ENCODE measurements around the gene PRTFDC1.

The PRTFDC1 gene

DNA sequence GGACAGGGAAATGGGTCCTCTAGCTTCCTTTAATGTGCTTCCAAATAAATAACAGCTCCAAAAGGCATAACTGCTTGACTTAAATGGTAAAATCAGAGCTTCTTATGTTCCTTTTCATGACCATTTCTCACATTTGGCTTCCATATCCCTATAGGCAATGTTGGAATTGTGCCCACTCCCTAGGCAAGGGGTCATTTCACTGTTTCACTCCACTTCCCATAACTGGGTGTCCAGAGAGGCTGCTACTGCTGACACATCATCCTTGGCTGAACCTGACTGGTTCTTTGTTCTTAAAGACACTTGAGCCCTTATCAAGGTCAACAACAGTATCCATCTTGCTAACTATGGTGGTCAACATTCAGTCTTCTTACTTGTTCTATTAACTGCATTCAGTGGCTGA, 37.1 kb downstream of the PRTFDC1 start:
- H3K4me3 Mint-ChIP-seq, result no peak overlapping the region

DNA sequence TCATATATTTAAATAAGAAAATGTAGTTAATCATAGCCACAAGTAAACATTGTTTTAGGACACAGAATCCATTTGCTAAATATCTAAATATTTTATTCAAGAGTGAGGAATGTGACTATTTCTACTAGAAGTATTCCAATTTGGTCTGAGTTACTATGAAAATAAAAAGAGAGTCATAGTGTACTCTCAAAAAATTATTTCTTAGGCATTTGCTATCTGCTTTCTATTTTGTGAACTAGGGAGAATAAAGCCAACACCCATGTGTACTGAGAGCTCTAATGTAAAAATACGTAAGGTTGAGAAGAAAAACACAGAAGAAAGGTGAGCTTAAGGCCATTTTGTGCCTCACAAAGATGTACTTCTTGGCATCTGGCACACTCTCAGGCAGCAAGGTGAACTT, 38.3 kb downstream of the PRTFDC1 start:
- H3K27me3 Mint-ChIP-seq, result no peaks in the 10 kb centered on the region

More for the DNA sequence above, 37.1 kb downstream of the PRTFDC1 start:
- DNase-seq (ENCODE audit: low spot score in 2 of 2) (no peak), ATAC-seq (ENCODE audit: low read depth) (no peak)
- H3K9me3 Mint-ChIP-seq, result no peaks in the 10 kb centered on the region
- H3K4me1 Mint-ChIP-seq, result peaks cover 14% of the 10 kb centered on the region
- no peaks in the 10 kb centered on the region for H3K36me3 Mint-ChIP-seq
- no peaks in the 10 kb centered on the region for H3K27me3 Mint-ChIP-seq
- H3K27ac Mint-ChIP-seq, result no peak overlapping the region

DNA sequence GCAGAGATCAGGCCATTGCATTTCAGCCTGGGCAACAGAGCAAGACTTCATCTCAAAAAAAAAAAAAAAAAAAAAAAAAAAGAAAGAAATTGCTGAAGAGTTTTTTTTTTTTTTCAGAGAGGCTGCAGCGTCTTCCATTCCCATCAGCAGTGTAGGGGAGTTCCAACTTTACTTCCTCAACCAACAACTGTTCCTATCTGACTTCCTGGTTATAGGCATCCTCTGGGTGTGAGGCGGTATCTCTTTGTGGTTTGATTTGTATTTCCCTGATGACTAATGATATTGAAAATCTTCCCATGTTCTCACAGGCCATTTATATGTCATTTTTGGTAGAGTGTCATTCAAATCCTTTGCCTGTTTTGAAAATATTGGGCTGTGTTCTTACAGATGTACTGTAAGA, 40.2 kb downstream of the PRTFDC1 start:
- Mint-ChIP-seq H3K27ac (peak overlapping the region; percentile 15), H3K4me1 (peaks cover 14% of the 10 kb centered on the region), H3K27me3 (no peaks in the 10 kb centered on the region), H3K36me3 (no peaks in the 10 kb centered on the region), H3K4me3 (peak overlapping the region; percentile 28), H3K9me3 (no peaks in the 10 kb centered on the region)
- peak; percentile 69 for ATAC-seq (ENCODE audit: low read depth)
- DNase-seq (ENCODE audit: low spot score in 2 of 2), result no peak

More for the DNA sequence above, 38.3 kb downstream of the PRTFDC1 start:
- no peaks in the 10 kb centered on the region for H3K36me3 Mint-ChIP-seq
- peaks cover 14% of the 10 kb centered on the region for H3K4me1 Mint-ChIP-seq
- no peak overlapping the region for H3K27ac Mint-ChIP-seq
- ATAC-seq (ENCODE audit: low read depth) (no peak), DNase-seq (ENCODE audit: low spot score in 2 of 2) (no peak)
- H3K9me3 Mint-ChIP-seq, result no peaks in the 10 kb centered on the region
- no peak overlapping the region for H3K4me3 Mint-ChIP-seq

- H3K4me1 Mint-ChIP-seq, result peaks cover 15% of the 10 kb centered on the region
- no peaks in the 10 kb centered on the region for H3K27me3 Mint-ChIP-seq
- DNase-seq (ENCODE audit: low spot score in 2 of 2) (no peak), ATAC-seq (ENCODE audit: low read depth) (no peak)
- no peaks in the 10 kb centered on the region for H3K36me3 Mint-ChIP-seq
- H3K9me3 Mint-ChIP-seq, result no peaks in the 10 kb centered on the region
- peak overlapping the region; percentile 42 for H3K27ac Mint-ChIP-seq
- H3K4me3 Mint-ChIP-seq, result no peak overlapping the region
These were observed 41.4 kb downstream of the PRTFDC1 start for GRCh38 chr10:24911029-24911428.

DNA sequence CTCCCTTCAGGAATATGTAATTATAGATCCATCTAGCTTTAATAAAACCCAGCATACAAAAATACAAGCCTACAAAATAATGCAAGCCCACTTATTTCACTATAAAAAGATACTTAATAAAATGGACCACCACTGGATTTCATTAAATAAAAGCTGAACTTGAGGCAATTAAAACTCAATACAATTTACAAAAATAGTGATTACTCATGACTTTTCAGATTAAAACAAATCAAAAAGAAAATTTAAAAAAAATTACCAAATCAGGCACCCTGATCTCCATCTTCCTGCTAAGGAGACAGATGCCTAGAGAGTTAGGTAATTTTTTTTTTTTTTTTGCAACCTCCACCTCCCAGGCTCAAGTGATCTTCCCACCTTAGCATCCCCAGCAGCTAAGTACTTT, 41.8 kb downstream of the PRTFDC1 start:
- no peak overlapping the region for H3K27ac Mint-ChIP-seq
- no peak overlapping the region for H3K4me3 Mint-ChIP-seq

GRCh38 chr10:24908793-24909423, 43.5 kb downstream of the PRTFDC1 start:
- Mint-ChIP-seq H3K27me3 (no peaks in the 10 kb centered on the region), H3K9me3 (no peaks in the 10 kb centered on the region), H3K4me1 (peaks cover 21% of the 10 kb centered on the region), H3K36me3 (peaks cover 2% of the 10 kb centered on the region), H3K27ac (no peak overlapping the region), H3K4me3 (no peak overlapping the region)
- DNase-seq (ENCODE audit: low spot score in 2 of 2), result no peak
- ATAC-seq (ENCODE audit: low read depth), result no peak

More for the DNA sequence above, 41.8 kb downstream of the PRTFDC1 start:
- Mint-ChIP-seq H3K36me3 (peaks cover under 1% of the 10 kb centered on the region), H3K27me3 (no peaks in the 10 kb centered on the region), H3K4me1 (peaks cover 18% of the 10 kb centered on the region), H3K9me3 (no peaks in the 10 kb centered on the region)
- ATAC-seq (ENCODE audit: low read depth) (no peak), DNase-seq (ENCODE audit: low spot score in 2 of 2) (no peak)

GRCh38 chr10:24907956-24908355, 44.5 kb downstream of the PRTFDC1 start:
- Mint-ChIP-seq H3K27ac (no peak overlapping the region), H3K36me3 (peaks cover 2% of the 10 kb centered on the region), H3K27me3 (no peaks in the 10 kb centered on the region), H3K4me3 (no peak overlapping the region), H3K4me1 (peaks cover 21% of the 10 kb centered on the region), H3K9me3 (no peaks in the 10 kb centered on the region)
- DNase-seq (ENCODE audit: low spot score in 2 of 2), result no peak
- ATAC-seq (ENCODE audit: low read depth), result no peak

GRCh38 chr10:24906372-24906771, 46.0 kb downstream of the PRTFDC1 start:
- H3K4me3 Mint-ChIP-seq, result no peak overlapping the region
- no peaks in the 10 kb centered on the region for H3K27me3 Mint-ChIP-seq
- peaks cover 2% of the 10 kb centered on the region for H3K36me3 Mint-ChIP-seq
- H3K4me1 Mint-ChIP-seq, result peaks cover 20% of the 10 kb centered on the region
- ATAC-seq (ENCODE audit: low read depth) (no peak), DNase-seq (ENCODE audit: low spot score in 2 of 2) (no peak)
- no peak overlapping the region for H3K27ac Mint-ChIP-seq
- no peaks in the 10 kb centered on the region for H3K9me3 Mint-ChIP-seq

DNA sequence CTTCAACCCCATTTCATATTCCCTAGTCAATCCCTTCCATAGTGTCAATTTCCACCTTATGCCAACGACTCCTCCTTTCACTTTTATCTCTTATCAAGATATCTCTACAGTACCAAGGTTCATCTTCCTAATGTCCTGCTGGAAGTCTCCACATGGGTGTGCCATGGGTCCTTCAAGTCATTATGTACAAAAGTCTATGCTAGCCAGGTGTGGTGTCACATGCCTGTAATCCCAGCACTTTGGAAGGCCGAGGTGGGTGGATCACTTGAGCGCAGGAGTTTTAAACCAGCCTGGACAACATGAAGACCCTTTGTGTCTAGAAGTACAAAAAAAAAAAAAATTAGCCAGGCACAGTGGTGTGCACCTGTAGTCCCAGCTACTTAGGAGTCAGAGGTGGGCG, 47.6 kb downstream of the PRTFDC1 start:
- DNase-seq (ENCODE audit: low spot score in 2 of 2) (no peak), ATAC-seq (ENCODE audit: low read depth) (no peak)
- H3K27me3 Mint-ChIP-seq, result no peaks in the 10 kb centered on the region
- no peaks in the 10 kb centered on the region for H3K9me3 Mint-ChIP-seq
- H3K36me3 Mint-ChIP-seq, result peaks cover 2% of the 10 kb centered on the region
- no peak overlapping the region for H3K4me3 Mint-ChIP-seq
- H3K27ac Mint-ChIP-seq, result no peak overlapping the region
- peaks cover 19% of the 10 kb centered on the region for H3K4me1 Mint-ChIP-seq

DNA sequence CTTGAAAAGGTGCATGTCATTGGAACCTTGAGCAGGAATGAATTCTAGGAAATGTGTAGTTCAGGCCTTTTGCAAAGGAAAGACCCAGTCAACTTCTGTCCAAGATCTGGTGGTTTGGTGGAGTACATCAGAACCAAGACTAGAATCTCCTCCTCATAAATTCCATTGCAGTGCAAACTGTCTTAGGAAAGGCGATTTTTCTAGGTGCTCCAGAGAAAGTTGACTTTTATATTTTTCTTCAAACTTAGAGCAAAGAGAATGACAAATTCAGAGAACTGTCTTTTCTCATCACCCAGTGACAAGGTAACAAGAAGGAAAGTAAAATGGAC, 50.0 kb downstream of the PRTFDC1 start:
- Mint-ChIP-seq H3K4me3 (no peak overlapping the region), H3K27me3 (no peaks in the 10 kb centered on the region), H3K27ac (peak overlapping the region; percentile 77), H3K9me3 (no peaks in the 10 kb centered on the region), H3K36me3 (peaks cover 9% of the 10 kb centered on the region), H3K4me1 (peaks cover 26% of the 10 kb centered on the region)
- ATAC-seq (ENCODE audit: low read depth) (no peak), DNase-seq (ENCODE audit: low spot score in 2 of 2) (no peak)

GRCh38 chr10:24901686-24902399, 50.6 kb downstream of the PRTFDC1 start:
- Mint-ChIP-seq H3K9me3 (no peaks in the 10 kb centered on the region), H3K27me3 (no peaks in the 10 kb centered on the region), H3K4me1 (peaks cover 28% of the 10 kb centered on the region), H3K36me3 (peaks cover 11% of the 10 kb centered on the region), H3K27ac (peak overlapping the region; percentile 77), H3K4me3 (peak overlapping the region; percentile 32)
- no peak for DNase-seq (ENCODE audit: low spot score in 2 of 2)
- ATAC-seq (ENCODE audit: low read depth), result peak; percentile 10

DNA sequence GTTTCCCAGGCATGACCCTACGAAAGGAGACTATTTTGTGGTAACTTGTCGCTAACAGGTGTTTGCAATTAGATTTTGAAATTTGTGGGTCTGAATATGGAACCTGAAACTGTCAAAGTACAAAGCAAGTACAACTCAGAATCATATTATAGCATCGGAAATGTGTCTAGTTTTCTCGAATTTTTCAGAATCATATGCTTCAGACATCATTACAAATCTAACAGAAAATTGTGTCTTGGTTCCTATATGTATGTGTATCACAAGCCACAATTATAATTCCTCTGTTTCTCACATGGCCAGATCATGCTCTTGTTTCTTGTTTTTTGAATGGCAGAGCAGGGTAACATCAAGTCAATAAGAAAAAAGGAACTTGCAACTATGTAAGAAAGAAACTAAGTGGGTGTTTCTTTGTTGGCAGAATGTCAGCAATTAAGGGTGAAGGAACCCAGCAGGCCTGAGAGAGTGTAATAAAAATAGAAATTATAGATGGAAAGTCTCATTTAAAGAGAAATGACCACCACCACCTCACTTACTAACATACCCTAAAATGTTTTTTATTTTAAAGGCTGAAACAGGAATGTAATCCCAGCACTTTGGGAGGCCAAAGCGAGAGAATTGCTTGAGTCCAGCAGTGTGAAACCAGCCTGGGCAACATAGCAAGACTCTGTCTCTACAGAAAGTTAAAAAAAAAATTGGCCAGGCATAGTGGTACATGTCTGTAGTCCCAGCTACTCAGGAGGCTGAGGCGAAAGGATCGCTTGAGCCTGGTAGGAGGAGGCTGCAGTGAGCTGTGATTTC, 51.3 kb downstream of the PRTFDC1 start:
- Mint-ChIP-seq H3K9me3 (no peaks in the 10 kb centered on the region), H3K27ac (peak overlapping the region; percentile 89), H3K27me3 (no peaks in the 10 kb centered on the region), H3K4me3 (peak overlapping the region; percentile 40), H3K4me1 (peaks cover 27% of the 10 kb centered on the region), H3K36me3 (peaks cover 11% of the 10 kb centered on the region)
- peak; percentile 87 for ATAC-seq (ENCODE audit: low read depth)
- no peak for DNase-seq (ENCODE audit: low spot score in 2 of 2)

GRCh38 chr10:24899571-24899970, 52.8 kb downstream of the PRTFDC1 start:
- Mint-ChIP-seq H3K4me1 (peaks cover 26% of the 10 kb centered on the region), H3K9me3 (no peaks in the 10 kb centered on the region), H3K27ac (peak overlapping the region; percentile 3), H3K27me3 (no peaks in the 10 kb centered on the region), H3K36me3 (peaks cover 9% of the 10 kb centered on the region), H3K4me3 (no peak overlapping the region)
- ATAC-seq (ENCODE audit: low read depth), result no peak
- no peak for DNase-seq (ENCODE audit: low spot score in 2 of 2)

GRCh38 chr10:24898501-24898900, 53.9 kb downstream of the PRTFDC1 start:
- Mint-ChIP-seq H3K27me3 (no peaks in the 10 kb centered on the region), H3K36me3 (peaks cover 9% of the 10 kb centered on the region), H3K9me3 (no peaks in the 10 kb centered on the region), H3K4me3 (no peak overlapping the region), H3K4me1 (peaks cover 28% of the 10 kb centered on the region), H3K27ac (no peak overlapping the region)
- ATAC-seq (ENCODE audit: low read depth) (no peak), DNase-seq (ENCODE audit: low spot score in 2 of 2) (no peak)
